T-helper 1 cell treated with Interleukin-12 subunit alpha and Interleukin-12 subunit beta and Interleukin-4 antibody, amounts not matched to agents 30 ng/mL and 1 ng/mL, for 36 hours (primary cell): ENCODE data around the gene FUNDC1. TPM values are rescaled to one million over a fixed set of nuclear protein-coding genes. Genes with fewer than 3 reads are reported as not detected.

Source experiments
- intact Hi-C: fragments of 100-400 bp; cut with micrococcal nuclease; formaldehyde crosslinking; loops from one replicate; pipeline ENCODE4 v1.15.1; 2024
- total RNA-seq: library from RNA; stranded (reverse); gene quantifications from 2 replicates; pipeline ENCODE4 v1.2.3, GENCODE V29; 2022

FUNDC1 gene
- total RNA-seq, 1 donor from 2014 or later = 8.5 TPM

GRCh38 chrX:44482575-44482974 is 60.1 kb downstream of the FUNDC1 start:
- intact Hi-C loops = no loop called here

GRCh38 chrX:44480591-44480990 is 62.1 kb downstream of the FUNDC1 start:
- intact Hi-C loops = no loop called here

GRCh38 chrX:44474410-44474809 is 68.2 kb downstream of the FUNDC1 start:
- intact Hi-C loops = no loop called here

Other genes starting within 250 kb of the FUNDC1 start
- 0.24 and 0.32 TPM in 2 replicates for gene EFHC2, start 199.2 kb downstream of the FUNDC1 start, total RNA-seq